Keratinocyte (primary cell): ENCODE results near the gene PVR. TPM values are rescaled to one million over a fixed set of nuclear protein-coding genes. Genes with fewer than 3 reads are reported as not detected.

Experiments used
- DNase-seq: peaks from one replicate; pipeline ENCODE4 v3.0.0-alpha.2; 2011; ENCODE audit warnings: low read depth, missing footprints, low spot score
- FAIRE-seq: peaks from 2 replicates; lab custom pipeline; 2011; peaks lifted over from hg19 to GRCh38; lab: Jason Lieb, UNC
- H2AFZ ChIP-seq: 2 replicates; pipeline ENCODE4 v1.6.0; 2012; ENCODE audit warnings: low read length, control low read depth, inconsistent platforms; ENCODE audit not compliant: control insufficient read depth
- H3K27ac ChIP-seq: 2 replicates; pipeline ENCODE4 v1.5.1; 2011; ENCODE audit warnings: low read length; ENCODE audit not compliant: control insufficient read depth, insufficient read depth
- H3K27me3 ChIP-seq: 3 replicates; pipeline ENCODE4 v1.6.0; 2011; ENCODE audit warnings: low read length; ENCODE audit not compliant: control insufficient read depth, insufficient read depth; ENCODE audit errors: extremely low read depth
- H3K36me3 ChIP-seq, 2 experiments: 2 replicates in 1 of 2; 3 replicates in 1 of 2; pipeline ENCODE4 v1.5.1; 2011; ENCODE audit warnings: low read length in 2 of 2, mild to moderate bottlenecking in 1 of 2; ENCODE audit not compliant: control insufficient read depth in 2 of 2, insufficient read depth in 2 of 2; ENCODE audit errors: extremely low read depth in 1 of 2
- H3K4me1 ChIP-seq: 3 replicates; pipeline ENCODE4 v1.5.1; 2011; ENCODE audit warnings: low read length; ENCODE audit not compliant: control insufficient read depth, insufficient read depth; ENCODE audit errors: extremely low read depth
- H3K4me2 ChIP-seq: 3 replicates; pipeline ENCODE4 v1.6.0; 2011; ENCODE audit warnings: low read depth, low read length; ENCODE audit not compliant: control insufficient read depth, insufficient read depth; ENCODE audit errors: extremely low read depth
- H3K4me3 ChIP-seq, 3 experiments: fragments of 200-600 bp in 1 of 3; sonication (generic) in 1 of 3; 2 replicates in 2 of 3; 3 replicates in 1 of 3; pipeline ENCODE4 v1.5.1; 2011 to 2016; ENCODE audit warnings: low read length in 3 of 3, mild to moderate bottlenecking in 3 of 3, control low read depth in 2 of 3, inconsistent platforms in 1 of 3, low read depth in 1 of 3, mixed read lengths in 1 of 3, mixed run types in 1 of 3, moderate library complexity in 1 of 3; ENCODE audit not compliant: control insufficient read depth in 2 of 3, insufficient read depth in 2 of 3; ENCODE audit errors: extremely low read depth in 1 of 3
- H3K79me2 ChIP-seq: 2 replicates; pipeline ENCODE4 v1.6.0; 2012; ENCODE audit warnings: low read length; ENCODE audit not compliant: control insufficient read depth, insufficient read depth
- H3K9ac ChIP-seq: 3 replicates; pipeline ENCODE4 v1.6.0; 2011; ENCODE audit warnings: low read length; ENCODE audit not compliant: control insufficient read depth, insufficient read depth; ENCODE audit errors: extremely low read depth
- H3K9me1 ChIP-seq: 3 replicates; pipeline ENCODE4 v1.6.0; 2011; ENCODE audit warnings: low read length; ENCODE audit not compliant: control insufficient read depth, insufficient read depth; ENCODE audit errors: extremely low read depth
- H3K9me3 ChIP-seq: 2 replicates; pipeline ENCODE4 v1.5.1; 2012; ENCODE audit warnings: low read depth, low read length; ENCODE audit not compliant: control insufficient read depth
- H4K20me1 ChIP-seq: 3 replicates; pipeline ENCODE4 v1.6.0; 2011; ENCODE audit warnings: low read length; ENCODE audit not compliant: control insufficient read depth, insufficient read depth; ENCODE audit errors: extremely low read depth
- CTCF ChIP-seq, 3 experiments: IDR thresholded peaks in 1 of 3; conservative IDR thresholded peaks in 1 of 3; optimal IDR thresholded peaks in 1 of 3; 2 replicates in 2 of 3; 3 replicates in 1 of 3; pipeline versions ENCODE3 to v1.5.1; 2011; ENCODE audit warnings: low read length in 3 of 3, mild to moderate bottlenecking in 3 of 3, moderate library complexity in 2 of 3, control low read depth in 1 of 3, inconsistent platforms in 1 of 3; ENCODE audit not compliant: insufficient read depth in 2 of 3; ENCODE audit errors: extremely low read depth in 1 of 3
- EZH2 ChIP-seq: IDR thresholded peaks from one replicate; pipeline ENCODE4 v1.6.1; 2012; ENCODE audit warnings: inconsistent platforms, mild to moderate bottlenecking, low read length, moderate library complexity
- dilution Hi-C: fragments of 300-500 bp; cut with MboI; formaldehyde crosslinking; loops from one replicate; pipeline ENCODE4 v1.7.0; 2020; ENCODE audit warnings: low sequenced_read_pairs; ENCODE audit not compliant: extremely low pct_ligation_motif_present
- polyA plus RNA-seq, 5 experiments: library from polyadenylated mRNA; depleted of rRNA in 3 of 5; stranded (reverse) in 3 of 5; stranded (forward) in 1 of 5; unstranded in 1 of 5; fragments of >200 nt; gene quantifications; 1 replicate in 1 of 5; 2 replicates in 3 of 5; 3 replicates in 1 of 5; pipeline versions ENCODE4 v1.2.1 to v1.2.3, GENCODE V29; 2011 to 2012; ENCODE audit warnings: missing spikeins in 2 of 5, low read depth in 1 of 5, low replicate concordance in 1 of 5

PVR gene
- polyA plus RNA-seq, 1 donor (not counting 4 experiments of a cell fraction or from before 2014, with no cell fraction given): 48.1 TPM

DNA sequence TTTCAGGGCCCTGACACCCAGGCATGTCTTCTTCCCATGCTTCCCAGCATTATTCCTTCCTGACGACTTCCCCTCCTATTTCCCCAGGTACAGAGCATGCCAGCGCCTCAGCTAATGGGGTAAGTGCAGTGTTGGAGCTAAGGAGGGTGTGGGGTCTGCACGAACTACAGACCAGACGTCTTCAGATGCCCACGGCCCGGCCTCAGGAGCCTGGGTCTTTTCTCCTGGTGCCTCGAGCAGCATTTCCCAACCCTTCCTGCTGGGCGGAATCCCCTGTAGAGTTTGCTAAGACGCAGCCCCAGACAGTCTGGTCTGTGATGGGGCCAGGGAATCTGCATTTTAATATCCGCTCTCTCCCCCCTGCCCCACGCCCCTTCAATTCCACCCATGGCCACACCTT, 17.5 kb downstream of the PVR start:
- no peak overlapping the region for H3K9ac ChIP-seq
- H3K4me1 ChIP-seq: no peaks in the 10 kb centered on the region
- no peak overlapping the region for H3K27ac ChIP-seq
- H3K27me3 ChIP-seq: no peaks in the 10 kb centered on the region
- peaks cover 23 to 57% of the 10 kb centered on the region in 2 experiments for H3K36me3 ChIP-seq
- H3K4me3 ChIP-seq: no peak overlapping the region
- TF ChIP-seq CTCF (optimal IDR thresholded peaks at IDR 0.05 in 1 of 3, IDR thresholded peaks at IDR 0.05 in 1 of 3, conservative IDR thresholded peaks at IDR 0.05 in 1 of 3; ENCODE audit: extremely low read depth in 1 of 3, insufficient read depth in 2 of 3, low read length in 3 of 3): no peak
- no peak for TF ChIP-seq EZH2
- H4K20me1 ChIP-seq: peaks cover 4% of the 10 kb centered on the region
- dilution Hi-C loops: no loop called here
- no peak for FAIRE-seq
- no peak overlapping the region for H3K4me2 ChIP-seq
- no peaks in the 10 kb centered on the region for H3K79me2 ChIP-seq
- no peaks in the 10 kb centered on the region for H3K9me1 ChIP-seq
- H3K9me3 ChIP-seq: no peaks in the 10 kb centered on the region
- DNase-seq: no peak
- no peak overlapping the region for H2AFZ ChIP-seq

DNA sequence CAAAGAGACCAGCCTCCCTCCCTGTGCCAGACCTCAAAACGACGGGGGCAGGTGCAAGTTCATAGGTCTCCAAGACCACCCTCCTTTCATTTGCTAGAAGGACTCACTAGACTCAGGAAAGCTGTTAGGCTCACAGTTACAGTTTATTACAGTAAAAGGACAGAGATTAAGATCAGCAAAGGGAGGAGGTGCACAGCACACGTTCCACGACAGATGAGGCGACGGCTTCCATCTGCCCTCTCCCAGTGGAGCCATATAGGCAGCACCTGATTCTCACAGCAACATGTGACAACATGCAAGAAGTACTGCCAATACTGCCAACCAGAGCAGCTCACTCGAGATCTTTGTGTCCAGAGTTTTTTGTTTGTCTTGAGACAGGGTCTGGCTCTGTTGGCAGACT, 18.2 kb downstream of the PVR start:
- no peaks in the 10 kb centered on the region for H3K9me3 ChIP-seq
- H3K27me3 ChIP-seq: no peaks in the 10 kb centered on the region
- H3K9ac ChIP-seq: no peak overlapping the region
- H2AFZ ChIP-seq: no peak overlapping the region
- no peak for DNase-seq
- no peak for FAIRE-seq
- TF ChIP-seq EZH2 (no peak), CTCF (optimal IDR thresholded peaks at IDR 0.05 in 1 of 3, IDR thresholded peaks at IDR 0.05 in 1 of 3, conservative IDR thresholded peaks at IDR 0.05 in 1 of 3; ENCODE audit: extremely low read depth in 1 of 3, insufficient read depth in 2 of 3, low read length in 3 of 3) (no peak)
- no peak overlapping the region for H3K4me2 ChIP-seq
- H3K79me2 ChIP-seq: no peaks in the 10 kb centered on the region
- H3K36me3 ChIP-seq: peaks cover 21 to 51% of the 10 kb centered on the region in 2 experiments
- peaks cover under 1% of the 10 kb centered on the region for H3K9me1 ChIP-seq
- peaks cover 3% of the 10 kb centered on the region for H4K20me1 ChIP-seq
- no peak overlapping the region for H3K4me3 ChIP-seq
- dilution Hi-C loops: no loop called here
- no peaks in the 10 kb centered on the region for H3K4me1 ChIP-seq
- H3K27ac ChIP-seq: no peak overlapping the region
